Upper lobe of left lung (tissue), 4 donors: ENCODE results near the gene DNASE1L3.

Source experiments
- CTCF ChIP-seq, 6 experiments: fragments of 450-650 bp in 4 of 6; fragments of 200-600 bp in 2 of 6; sonication (generic) in 2 of 6; IDR thresholded peaks; one replicate each; pipeline ENCODE4 v1.5.1; 2016 to 2019; ENCODE audit warnings: antibody characterized with exemption in 6 of 6
- POLR2A ChIP-seq, 4 donors: fragments of 450-650 bp; IDR thresholded peaks; one replicate each; pipeline ENCODE4 v1.5.1; 2016 to 2017; ENCODE audit warnings: antibody characterized with exemption in 4 of 4, mild to moderate bottlenecking in 2 of 4

DNA sequence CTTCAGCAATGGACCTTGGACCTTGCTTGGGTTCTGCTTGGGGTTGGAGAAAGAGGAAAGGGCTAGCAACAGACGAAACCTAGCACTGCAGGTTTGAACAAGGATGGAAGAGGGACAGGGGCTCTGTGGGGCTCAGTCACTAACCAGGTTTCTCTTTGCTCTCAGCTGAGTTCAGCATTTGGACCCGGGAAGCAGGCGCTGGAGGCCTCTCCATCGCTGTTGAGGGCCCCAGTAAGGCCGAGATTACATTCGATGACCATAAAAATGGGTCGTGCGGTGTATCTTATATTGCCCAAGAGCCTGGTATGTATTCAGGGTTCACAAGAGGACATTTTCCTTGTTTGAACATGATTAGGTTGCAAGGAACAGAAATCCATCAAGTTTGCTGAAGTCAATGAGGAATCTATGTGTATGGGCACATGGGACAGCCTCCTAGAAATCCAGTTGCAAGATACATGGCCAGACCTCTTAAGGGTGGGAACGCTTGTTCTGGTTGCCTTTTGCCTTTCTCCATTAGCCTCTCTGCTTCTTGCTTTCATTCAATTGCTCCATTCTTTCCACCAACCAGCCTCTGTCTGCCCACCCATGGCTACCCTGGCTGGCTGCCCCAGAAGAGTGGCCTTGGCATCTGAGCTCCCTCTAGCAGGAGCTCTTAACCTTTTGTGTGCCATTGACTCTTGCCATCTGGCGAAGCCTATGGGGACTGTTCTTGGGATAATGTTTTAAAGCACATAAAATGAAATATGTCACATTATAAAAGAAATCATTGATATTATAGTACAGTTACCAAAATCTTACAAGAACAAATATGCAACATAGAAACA is 55.9 kb downstream of the DNASE1L3 start:
- no peak for TF ChIP-seq POLR2A (IDR thresholded peaks at IDR 0.05)
- TF ChIP-seq CTCF (IDR thresholded peaks at IDR 0.05): no peak
